Measurements from ENCODE around the gene DEPDC1.
"Not testable (repeated sequence)": the region's sequence is repeated elsewhere in the genome, so short reads cannot be mapped to it uniquely, and the experiment has no call there.

DNA sequence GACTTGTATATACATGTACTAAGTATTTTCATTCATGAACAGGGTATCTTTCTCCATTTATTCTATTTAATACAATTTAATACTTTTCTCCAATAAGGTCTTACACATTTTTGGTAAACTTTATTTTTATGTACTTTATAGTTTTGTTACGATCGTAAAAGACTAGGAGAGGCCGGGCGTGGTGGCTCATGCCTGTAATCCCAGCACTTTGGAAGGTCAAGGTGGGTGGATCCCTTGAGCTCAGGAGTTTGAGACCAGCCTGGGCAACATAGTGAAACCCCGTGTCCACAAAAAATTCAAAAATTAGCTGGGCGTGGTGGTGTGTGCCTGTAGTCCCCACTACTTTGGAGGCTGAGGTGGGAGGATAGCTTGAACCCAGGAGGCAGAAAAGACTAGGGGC is 4.6 kb downstream of the DEPDC1 start:
- TF ChIP-seq POLR2A (IDR thresholded peaks at IDR 0.05); POLR2AphosphoS5 (IDR thresholded peaks at IDR 0.05); EP300 (IDR thresholded peaks at IDR 0.05; ENCODE audit: low read depth): not testable (repeated sequence)
- TF ChIP-seq, protein P1, sequence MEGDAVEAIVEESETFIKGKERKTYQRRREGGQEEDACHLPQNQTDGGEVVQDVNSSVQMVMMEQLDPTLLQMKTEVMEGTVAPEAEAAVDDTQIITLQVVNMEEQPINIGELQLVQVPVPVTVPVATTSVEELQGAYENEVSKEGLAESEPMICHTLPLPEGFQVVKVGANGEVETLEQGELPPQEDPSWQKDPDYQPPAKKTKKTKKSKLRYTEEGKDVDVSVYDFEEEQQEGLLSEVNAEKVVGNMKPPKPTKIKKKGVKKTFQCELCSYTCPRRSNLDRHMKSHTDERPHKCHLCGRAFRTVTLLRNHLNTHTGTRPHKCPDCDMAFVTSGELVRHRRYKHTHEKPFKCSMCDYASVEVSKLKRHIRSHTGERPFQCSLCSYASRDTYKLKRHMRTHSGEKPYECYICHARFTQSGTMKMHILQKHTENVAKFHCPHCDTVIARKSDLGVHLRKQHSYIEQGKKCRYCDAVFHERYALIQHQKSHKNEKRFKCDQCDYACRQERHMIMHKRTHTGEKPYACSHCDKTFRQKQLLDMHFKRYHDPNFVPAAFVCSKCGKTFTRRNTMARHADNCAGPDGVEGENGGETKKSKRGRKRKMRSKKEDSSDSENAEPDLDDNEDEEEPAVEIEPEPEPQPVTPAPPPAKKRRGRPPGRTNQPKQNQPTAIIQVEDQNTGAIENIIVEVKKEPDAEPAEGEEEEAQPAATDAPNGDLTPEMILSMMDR (IDR thresholded peaks at IDR 0.05), result not testable (repeated sequence)

All from transverse colon (tissue), 4 donors.